Caco-2 (cell line): Measurements from ENCODE around the gene MEIS1. TPM values are rescaled to one million over a fixed set of nuclear protein-coding genes. Genes with fewer than 3 reads are reported as not detected.

Experiments
- BruUV-seq: library from RNA; stranded (reverse); fragments of 400-500 nt; replicated peaks from 2 replicates; lab custom pipeline; 2021; lab: Mats Ljungman, UMichigan
- CTCF ChIA-PET: fragments of 300-600 bp; sonication (Branson Sonifier 250); formaldehyde crosslinking; loops from one replicate; lab custom pipeline; 2022; ENCODE audit warnings: antibody characterized with exemption; lab: Charles Lee
- POLR2A ChIA-PET: fragments of 300-600 bp; sonication (Branson Sonifier 250); formaldehyde crosslinking; loops from one replicate; lab custom pipeline; 2022; ENCODE audit warnings: antibody characterized with exemption; lab: Charles Lee
- DNase-seq, 2 experiments: peaks; one replicate each; pipeline versions ENCODE4 v3.0.0 to v3.0.0-alpha.2; 2020 to 2022
- H3K27me3 ChIP-seq: replicated peaks from 2 replicates; pipeline ENCODE4 v1.6.0; 2011; ENCODE audit warnings: low read length; ENCODE audit not compliant: control insufficient read depth, insufficient read depth
- H3K36me3 ChIP-seq: 2 replicates; pipeline ENCODE4 v1.5.1; 2011; ENCODE audit warnings: low read length; ENCODE audit not compliant: control insufficient read depth, insufficient read depth
- H3K4me1 ChIP-seq: fragments of 250-450 bp; sonication (Bioruptor Pico); 2 replicates; pipeline ENCODE4 v1.5.1; 2020; ENCODE audit warnings: mild to moderate bottlenecking
- H3K4me3 ChIP-seq: 2 replicates; pipeline ENCODE4 v1.5.1; 2011; ENCODE audit warnings: low read depth, mild to moderate bottlenecking, control low read depth, low read length
- H3K9me3 ChIP-seq: fragments of 250-450 bp; sonication (Bioruptor Pico); 2 replicates; pipeline ENCODE4 v1.5.1; 2020; ENCODE audit warnings: mild to moderate bottlenecking, moderate library complexity
- H3K27ac Mint-ChIP-seq: one replicate; pipeline ENCODE4 v1.8.0; 2022; ENCODE audit warnings: mixed read lengths; ENCODE audit not compliant: unreplicated experiment
- H3K27me3 Mint-ChIP-seq: one replicate; pipeline ENCODE4 v1.8.0; 2022; ENCODE audit warnings: mixed read lengths; ENCODE audit not compliant: insufficient read depth, unreplicated experiment
- H3K36me3 Mint-ChIP-seq: one replicate; pipeline ENCODE4 v1.8.0; 2022; ENCODE audit warnings: mild to moderate bottlenecking, mixed read lengths; ENCODE audit not compliant: insufficient read depth, unreplicated experiment
- H3K4me1 Mint-ChIP-seq: one replicate; pipeline ENCODE4 v1.8.0; 2022; ENCODE audit warnings: low read depth, mixed read lengths; ENCODE audit not compliant: unreplicated experiment
- H3K4me3 Mint-ChIP-seq: one replicate; pipeline ENCODE4 v1.8.0; 2022; ENCODE audit warnings: mild to moderate bottlenecking, moderate library complexity, mixed read lengths; ENCODE audit not compliant: unreplicated experiment
- H3K9me3 Mint-ChIP-seq: one replicate; pipeline ENCODE4 v1.8.0; 2022; ENCODE audit warnings: mixed read lengths; ENCODE audit not compliant: unreplicated experiment
- CTCF ChIP-seq, 2 experiments: fragments of 200-600 bp in 1 of 2; IDR thresholded peaks; 1 replicate in 1 of 2; 2 replicates in 1 of 2; pipeline versions ENCODE4 v1.5.1 to v1.8.0; 2011 to 2022; ENCODE audit warnings: antibody characterized with exemption in 1 of 2, control low read depth in 1 of 2, inconsistent platforms in 1 of 2, low read depth in 1 of 2, low read length in 1 of 2, mild to moderate bottlenecking in 1 of 2, moderate library complexity in 1 of 2; ENCODE audit not compliant: insufficient read depth in 1 of 2, severe bottlenecking in 1 of 2, unreplicated experiment in 1 of 2
- intact Hi-C: fragments of 100-400 bp; cut with micrococcal nuclease; formaldehyde crosslinking; loops from one replicate; pipeline ENCODE4 v1.10.0; 2022; ENCODE audit not compliant: unreplicated experiment
- total RNA-seq: library from RNA; stranded (reverse); gene quantifications from 2 replicates; pipeline ENCODE4 v1.2.3, GENCODE V29; 2022

The MEIS1 gene
- total RNA-seq, 1 experiment from 2014 or later = 7.4 TPM

- no peaks in the 10 kb centered on the region for H3K9me3 Mint-ChIP-seq
- H3K4me3 ChIP-seq = no peak overlapping the region
- no peaks in the 10 kb centered on the region for H3K27me3 Mint-ChIP-seq
- no peaks in the 10 kb centered on the region for H3K36me3 ChIP-seq
- H3K4me3 Mint-ChIP-seq = no peak overlapping the region
- intact Hi-C loops = loop anchor here (10.0 kb wide), 1 partner anchor 379 kb away; no protein-coding TSS in a partner anchor
- no peaks in the 10 kb centered on the region for H3K4me1 Mint-ChIP-seq
- no peaks in the 10 kb centered on the region for H3K9me3 ChIP-seq
- CTCF ChIA-PET = no interaction called here
- DNase-seq = no peak
- no TSS peak for BruUV-seq
- TF ChIP-seq CTCF (IDR thresholded peaks at IDR 0.05; ENCODE audit: insufficient read depth in 1 of 2, low read depth in 1 of 2, low read length in 1 of 2, severe bottlenecking in 1 of 2, unreplicated experiment in 1 of 2) = no peak
- POLR2A ChIA-PET = no interaction called here
- no peak overlapping the region for H3K27ac Mint-ChIP-seq
- H3K36me3 Mint-ChIP-seq = no peaks in the 10 kb centered on the region
- H3K27me3 ChIP-seq = no peaks in the 10 kb centered on the region
- no peaks in the 10 kb centered on the region; the same call in 1 of the 2 replicates for H3K4me1 ChIP-seq
Measured at GRCh38 chr2:66423391-66424124, 11.4 kb upstream of the MEIS1 start.

GRCh38 chr2:66426244-66427111 is 8.4 kb upstream of the MEIS1 start:
- no peaks in the 10 kb centered on the region for H3K9me3 ChIP-seq
- H3K9me3 Mint-ChIP-seq = no peaks in the 10 kb centered on the region
- no peak for DNase-seq
- peaks cover 16% of the 10 kb centered on the region for H3K4me1 Mint-ChIP-seq
- ChIA-PET POLR2A (no interaction called here), CTCF (no interaction called here)
- H3K27me3 Mint-ChIP-seq = no peaks in the 10 kb centered on the region
- TF ChIP-seq CTCF (IDR thresholded peaks at IDR 0.05; ENCODE audit: insufficient read depth in 1 of 2, low read depth in 1 of 2, low read length in 1 of 2, severe bottlenecking in 1 of 2, unreplicated experiment in 1 of 2) = no peak
- no peaks in the 10 kb centered on the region for H3K36me3 ChIP-seq
- no peaks in the 10 kb centered on the region for H3K36me3 Mint-ChIP-seq
- H3K27me3 ChIP-seq = no peaks in the 10 kb centered on the region
- no peak overlapping the region for H3K4me3 Mint-ChIP-seq
- intact Hi-C loops = loop anchor here (5.0 to 10.0 kb wide), 5 partner anchors 382 to 1416 kb away; no protein-coding TSS in a partner anchor
- BruUV-seq = no TSS peak
- no peak overlapping the region for H3K27ac Mint-ChIP-seq
- peaks cover 24% of the 10 kb centered on the region for H3K4me1 ChIP-seq
- H3K4me3 ChIP-seq = no peak overlapping the region

GRCh38 chr2:66427300-66427699 is 7.6 kb upstream of the MEIS1 start:
- no peaks in the 10 kb centered on the region for H3K36me3 Mint-ChIP-seq
- DNase-seq = no peak
- TF ChIP-seq CTCF (IDR thresholded peaks at IDR 0.05; ENCODE audit: insufficient read depth in 1 of 2, low read depth in 1 of 2, low read length in 1 of 2, severe bottlenecking in 1 of 2, unreplicated experiment in 1 of 2) = no peak
- no peak overlapping the region for H3K27ac Mint-ChIP-seq
- BruUV-seq = no TSS peak
- no peak overlapping the region for H3K4me3 Mint-ChIP-seq
- POLR2A ChIA-PET = no interaction called here
- no peaks in the 10 kb centered on the region for H3K9me3 Mint-ChIP-seq
- Histone ChIP-seq H3K4me1 (peaks cover 25% of the 10 kb centered on the region), H3K36me3 (no peaks in the 10 kb centered on the region), H3K4me3 (no peak overlapping the region), H3K9me3 (no peaks in the 10 kb centered on the region), H3K27me3 (no peaks in the 10 kb centered on the region)
- CTCF ChIA-PET = no interaction called here
- peaks cover 16% of the 10 kb centered on the region for H3K4me1 Mint-ChIP-seq
- intact Hi-C loops = loop anchor here (5.0 to 10.0 kb wide), 5 partner anchors 382 to 1415 kb away; no protein-coding TSS in a partner anchor
- H3K27me3 Mint-ChIP-seq = no peaks in the 10 kb centered on the region
